SU-DHL-6 (cell line): ENCODE measurements around the gene PDE4D.
"Not testable (repeated sequence)": the region's sequence is repeated elsewhere in the genome, so short reads cannot be mapped to it uniquely, and the experiment has no call there.

Experiments
- H2AFZ ChIP-seq: fragments of 200-600 bp; sonication (generic); 2 replicates; pipeline ENCODE4 v1.6.1; 2014; ENCODE audit warnings: low read depth, mild to moderate bottlenecking, moderate library complexity, mixed read lengths, antibody characterized with exemption, low read length; ENCODE audit not compliant: severe bottlenecking
- H3F3A ChIP-seq: fragments of 200-600 bp; shearing (Covaris generic); 2 replicates; pipeline ENCODE4 v1.6.0; 2016; ENCODE audit warnings: antibody characterized with exemption, mild to moderate bottlenecking; ENCODE audit not compliant: insufficient read depth
- H3K27ac ChIP-seq: fragments of 200-600 bp; sonication (generic); 2 replicates; pipeline ENCODE4 v1.5.1; 2016; ENCODE audit warnings: low read depth, mild to moderate bottlenecking, low read length, moderate library complexity, mixed read lengths
- H3K27me3 ChIP-seq: fragments of 200-600 bp; sonication (generic), shearing (Covaris generic); 2 replicates; pipeline ENCODE4 v1.6.0; 2014; ENCODE audit warnings: mild to moderate bottlenecking, low read length
- H3K36me3 ChIP-seq: fragments of 200-600 bp; sonication (generic); 2 replicates; pipeline ENCODE4 v1.6.1; 2014; ENCODE audit warnings: mild to moderate bottlenecking, low read length, mixed read lengths
- H3K4me2 ChIP-seq: fragments of 300-600, 200-600 bp; shearing (Covaris generic), sonication (generic); 2 replicates; pipeline ENCODE4 v1.6.0; 2014; ENCODE audit warnings: low read length, low read depth, mild to moderate bottlenecking; ENCODE audit not compliant: poor library complexity, severe bottlenecking
- H3K4me3 ChIP-seq: fragments of 200-600 bp; sonication (generic); 2 replicates; pipeline ENCODE4 v1.5.1; 2014; ENCODE audit warnings: antibody characterized with exemption, low read length, mild to moderate bottlenecking, mixed read lengths; ENCODE audit not compliant: insufficient read depth, poor library complexity, severe bottlenecking
- H3K79me2 ChIP-seq: fragments of 200-600 bp; sonication (generic); 2 replicates; pipeline ENCODE4 v1.6.1; 2014; ENCODE audit warnings: mild to moderate bottlenecking, low read length, moderate library complexity; ENCODE audit not compliant: insufficient read depth
- H3K9ac ChIP-seq: fragments of 200-600 bp; sonication (generic); 2 replicates; pipeline ENCODE4 v1.7.0; 2014; ENCODE audit warnings: mild to moderate bottlenecking, low read length
- H3K9me2 ChIP-seq: fragments of 200-600 bp; sonication (generic); replicated peaks from 2 replicates; pipeline ENCODE4 v1.6.1; 2014; ENCODE audit warnings: low read length; ENCODE audit not compliant: insufficient read depth
- H3K9me3 ChIP-seq: fragments of 200-600 bp; sonication (generic); 2 replicates; pipeline ENCODE4 v1.6.1; 2014; ENCODE audit warnings: low read length, mixed read lengths; ENCODE audit not compliant: insufficient read depth
- H4K20me1 ChIP-seq: fragments of 200-600 bp; sonication (generic); 2 replicates; pipeline ENCODE4 v1.6.1; 2014; ENCODE audit warnings: low read depth, mild to moderate bottlenecking, antibody characterized with exemption, low read length, moderate library complexity, mixed read lengths
- EZH2phosphoT487 ChIP-seq: fragments of 200-600 bp; sonication (generic), shearing (Covaris generic); conservative IDR thresholded peaks from 2 replicates; pipeline ENCODE4 v1.6.1; 2018; ENCODE audit warnings: mild to moderate bottlenecking, antibody characterized with exemption, low read length, moderate library complexity, mixed read lengths
- TF ChIP-seq, protein P1 (sequence below): fragments of 200-600 bp; sonication (generic); IDR thresholded peaks from one replicate; pipeline ENCODE4 v1.5.1; 2017; ENCODE audit warnings: antibody characterized with exemption, mild to moderate bottlenecking, low read length, moderate library complexity; ENCODE audit not compliant: insufficient read depth, poor library complexity, severe bottlenecking

PDE4D gene

GRCh38 chr5:59785676-59786333 lies 107.7 kb downstream of the PDE4D start:
- H3K27me3 ChIP-seq: no peaks in the 10 kb centered on the region
- H3F3A ChIP-seq: no peaks in the 10 kb centered on the region
- H4K20me1 ChIP-seq: no peaks in the 10 kb centered on the region
- no peaks in the 10 kb centered on the region for H3K79me2 ChIP-seq
- no peak overlapping the region for H3K9ac ChIP-seq
- no peaks in the 10 kb centered on the region for H3K9me2 ChIP-seq
- H3K36me3 ChIP-seq: no peaks in the 10 kb centered on the region
- no peak for TF ChIP-seq EZH2phosphoT487
- TF ChIP-seq, protein P1, sequence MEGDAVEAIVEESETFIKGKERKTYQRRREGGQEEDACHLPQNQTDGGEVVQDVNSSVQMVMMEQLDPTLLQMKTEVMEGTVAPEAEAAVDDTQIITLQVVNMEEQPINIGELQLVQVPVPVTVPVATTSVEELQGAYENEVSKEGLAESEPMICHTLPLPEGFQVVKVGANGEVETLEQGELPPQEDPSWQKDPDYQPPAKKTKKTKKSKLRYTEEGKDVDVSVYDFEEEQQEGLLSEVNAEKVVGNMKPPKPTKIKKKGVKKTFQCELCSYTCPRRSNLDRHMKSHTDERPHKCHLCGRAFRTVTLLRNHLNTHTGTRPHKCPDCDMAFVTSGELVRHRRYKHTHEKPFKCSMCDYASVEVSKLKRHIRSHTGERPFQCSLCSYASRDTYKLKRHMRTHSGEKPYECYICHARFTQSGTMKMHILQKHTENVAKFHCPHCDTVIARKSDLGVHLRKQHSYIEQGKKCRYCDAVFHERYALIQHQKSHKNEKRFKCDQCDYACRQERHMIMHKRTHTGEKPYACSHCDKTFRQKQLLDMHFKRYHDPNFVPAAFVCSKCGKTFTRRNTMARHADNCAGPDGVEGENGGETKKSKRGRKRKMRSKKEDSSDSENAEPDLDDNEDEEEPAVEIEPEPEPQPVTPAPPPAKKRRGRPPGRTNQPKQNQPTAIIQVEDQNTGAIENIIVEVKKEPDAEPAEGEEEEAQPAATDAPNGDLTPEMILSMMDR: no peak
- no peak overlapping the region for H2AFZ ChIP-seq
- H3K4me2 ChIP-seq: no peak overlapping the region
- no peaks in the 10 kb centered on the region for H3K9me3 ChIP-seq
- no peak overlapping the region for H3K27ac ChIP-seq
- no peak overlapping the region for H3K4me3 ChIP-seq

DNA sequence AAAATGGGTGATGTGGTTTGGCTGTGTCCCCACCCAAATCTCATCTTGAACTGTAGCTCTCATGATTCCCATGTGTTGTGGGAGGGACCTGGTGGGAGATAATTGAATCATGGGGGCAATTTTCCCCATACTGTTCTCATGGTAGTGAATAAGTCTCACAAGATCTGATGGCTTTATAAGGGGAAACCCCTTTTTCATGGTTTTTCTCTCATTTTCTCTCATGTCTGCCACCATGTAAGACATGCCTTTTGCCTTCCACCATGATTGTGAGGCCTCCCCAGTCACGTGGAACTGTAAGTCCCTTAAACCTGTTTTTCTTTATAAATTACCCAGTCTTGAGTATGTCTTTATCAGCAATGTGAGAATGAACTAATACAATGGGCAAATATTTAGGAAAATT lies 108.8 kb downstream of the PDE4D start:
- H3K4me2 ChIP-seq, H3K36me3 ChIP-seq, H4K20me1 ChIP-seq, H3F3A ChIP-seq, H3K9me2 ChIP-seq, H3K4me3 ChIP-seq, H3K27me3 ChIP-seq, H3K9ac ChIP-seq, H3K9me3 ChIP-seq, H2AFZ ChIP-seq, H3K79me2 ChIP-seq, H3K27ac ChIP-seq: not testable (repeated sequence)

DNA sequence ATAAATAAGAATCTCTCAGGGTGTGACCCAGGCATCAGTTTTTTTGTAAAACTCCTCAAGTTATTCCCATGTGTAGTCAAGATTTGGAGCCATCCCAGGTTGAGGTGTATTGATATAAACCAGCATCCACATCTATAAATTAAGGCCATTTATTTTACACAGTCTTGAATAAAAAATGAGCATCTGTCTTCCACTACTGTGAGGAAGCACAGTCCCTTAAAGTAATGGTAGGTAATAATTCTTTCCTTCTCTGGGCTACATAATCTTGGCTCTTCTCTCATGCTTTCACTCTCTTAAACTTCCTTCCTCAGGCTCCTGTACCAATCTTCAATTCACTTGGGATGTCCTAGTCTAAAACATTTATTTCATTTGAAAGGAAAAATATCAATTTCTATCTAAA lies 110.3 kb downstream of the PDE4D start:
- Histone ChIP-seq H3F3A (no peaks in the 10 kb centered on the region), H3K79me2 (no peaks in the 10 kb centered on the region), H3K27me3 (no peaks in the 10 kb centered on the region), H3K9ac (no peak overlapping the region), H3K27ac (no peak overlapping the region), H2AFZ (no peak overlapping the region), H3K9me3 (no peaks in the 10 kb centered on the region), H3K4me3 (no peak overlapping the region), H3K36me3 (no peaks in the 10 kb centered on the region), H3K9me2 (no peaks in the 10 kb centered on the region), H4K20me1 (no peaks in the 10 kb centered on the region), H3K4me2 (no peak overlapping the region)
- no peak for TF ChIP-seq EZH2phosphoT487
- TF ChIP-seq, protein P1: no peak

DNA sequence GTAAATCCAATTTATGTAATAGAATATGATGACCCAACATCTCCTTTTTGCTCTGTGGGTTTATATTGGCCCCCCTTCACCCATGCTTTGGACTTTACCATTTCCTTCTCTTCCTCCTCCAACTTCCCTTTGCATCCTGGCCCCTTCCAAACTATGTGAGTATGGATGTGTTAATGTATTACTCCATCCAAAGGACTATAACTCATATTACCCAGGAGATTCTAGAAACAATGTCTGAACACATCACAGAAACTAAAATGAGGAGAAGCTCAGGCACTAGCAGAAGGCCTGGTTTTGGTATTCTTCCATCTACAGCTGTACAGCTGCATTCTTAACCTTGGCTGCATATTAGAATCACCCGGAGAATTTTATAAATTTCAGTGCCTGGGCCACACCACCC lies 110.7 kb downstream of the PDE4D start:
- Histone ChIP-seq H3K9me3 (no peaks in the 10 kb centered on the region), H4K20me1 (no peaks in the 10 kb centered on the region), H3K79me2 (no peaks in the 10 kb centered on the region), H3K4me3 (no peak overlapping the region), H3K36me3 (no peaks in the 10 kb centered on the region), H3K9ac (no peak overlapping the region), H3K9me2 (no peaks in the 10 kb centered on the region), H3K27me3 (no peaks in the 10 kb centered on the region), H2AFZ (no peak overlapping the region), H3F3A (no peaks in the 10 kb centered on the region), H3K27ac (no peak overlapping the region), H3K4me2 (no peak overlapping the region)
- TF ChIP-seq, protein P1: no peak
- no peak for TF ChIP-seq EZH2phosphoT487
